Measurements from ENCODE around the gene CSH2. TPM values are rescaled to one million over a fixed set of nuclear protein-coding genes. Genes with fewer than 3 reads are reported as not detected.
"Not testable (repeated sequence)": the region's sequence is repeated elsewhere in the genome, so short reads cannot be mapped to it uniquely, and the experiment has no call there.

Gene CSH2
- total RNA-seq, 1 donor from 2014 or later: not detected

- Mint-ChIP-seq H3K27me3 (ENCODE audit: insufficient read depth, low read depth) (peaks cover 13% of the 10 kb centered on the region), H3K36me3 (no peaks in the 10 kb centered on the region), H3K27ac (no peak overlapping the region), H3K4me1 (peaks cover 11% of the 10 kb centered on the region), H3K4me3 (no peak overlapping the region), H3K9me3 (no peaks in the 10 kb centered on the region)
- Histone ChIP-seq H3K36me3 (no peaks in the 10 kb centered on the region), H3K4me3 (no peak overlapping the region), H4K20me1 (ENCODE audit: low read depth) (no peaks in the 10 kb centered on the region), H3K4me2 (peak overlapping the region; percentile 49), H3K9ac (no peak overlapping the region), H3F3A (ENCODE audit: low read depth) (peaks cover 6% of the 10 kb centered on the region), H3K79me2 (ENCODE audit: low read depth) (no peaks in the 10 kb centered on the region), H3K27me3 (peaks cover 4% of the 10 kb centered on the region), H3K27ac (no peak overlapping the region), H3K4me1 (no peaks in the 10 kb centered on the region), H3K9me3 (ENCODE audit: low read depth) (no peaks in the 10 kb centered on the region), H2AFZ (replicated peaks) (peak overlapping the region; percentile 85)
- TF ChIP-seq EZH2 (IDR thresholded peaks at IDR 0.05): no peak
- TF ChIP-seq CTCF (IDR thresholded peaks at IDR 0.05): peak; percentile 40
- DNase-seq (ENCODE audit: low spot score): peak; percentile 62
Measured at GRCh38 chr17:63918305-63918704, 44.8 kb upstream of the CSH2 start.

GRCh38 chr17:63917646-63918045 is 44.2 kb upstream of the CSH2 start:
- Mint-ChIP-seq H3K27ac (no peak overlapping the region), H3K36me3 (no peaks in the 10 kb centered on the region)

GRCh38 chr17:63917206-63917605 is 43.7 kb upstream of the CSH2 start:
- H3K4me1 Mint-ChIP-seq; H4K20me1 ChIP-seq (ENCODE audit: low read depth); H3K9ac ChIP-seq; H3K27me3 ChIP-seq; H3K36me3 Mint-ChIP-seq; H3F3A ChIP-seq (ENCODE audit: low read depth); H3K9me3 ChIP-seq (ENCODE audit: low read depth); H3K79me2 ChIP-seq (ENCODE audit: low read depth); H3K4me1 ChIP-seq; H3K4me3 Mint-ChIP-seq; H3K27ac Mint-ChIP-seq; H3K27ac ChIP-seq; H3K9me3 Mint-ChIP-seq; H3K4me2 ChIP-seq; H3K4me3 ChIP-seq; DNase-seq (ENCODE audit: low spot score); H3K36me3 ChIP-seq: not testable (repeated sequence)
- H3K27me3 Mint-ChIP-seq (ENCODE audit: insufficient read depth, low read depth): peaks cover 12% of the 10 kb centered on the region
- H2AFZ ChIP-seq (replicated peaks): peak overlapping the region; percentile 85

More at GRCh38 chr17:63917646-63918045, 44.2 kb upstream of the CSH2 start:
- no peak for DNase-seq (ENCODE audit: low spot score)
- Mint-ChIP-seq H3K27me3 (ENCODE audit: insufficient read depth, low read depth) (peaks cover 13% of the 10 kb centered on the region), H3K9me3 (no peaks in the 10 kb centered on the region), H3K4me3 (no peak overlapping the region), H3K4me1 (peaks cover 11% of the 10 kb centered on the region)
- TF ChIP-seq CTCF (IDR thresholded peaks at IDR 0.05): no peak
- no peak for TF ChIP-seq EZH2 (IDR thresholded peaks at IDR 0.05)
- TF ChIP-seq EZH2phosphoT487 (IDR thresholded peaks at IDR 0.05): no peak
- Histone ChIP-seq H3K4me3 (no peak overlapping the region), H3K9ac (no peak overlapping the region), H2AFZ (replicated peaks) (peak overlapping the region; percentile 85), H4K20me1 (ENCODE audit: low read depth) (no peaks in the 10 kb centered on the region), H3K79me2 (ENCODE audit: low read depth) (no peaks in the 10 kb centered on the region), H3K36me3 (no peaks in the 10 kb centered on the region), H3F3A (ENCODE audit: low read depth) (peaks cover 6% of the 10 kb centered on the region), H3K27ac (no peak overlapping the region), H3K9me3 (ENCODE audit: low read depth) (no peaks in the 10 kb centered on the region), H3K27me3 (peaks cover 4% of the 10 kb centered on the region), H3K4me1 (no peaks in the 10 kb centered on the region), H3K4me2 (peak overlapping the region; percentile 49)

GRCh38 chr17:63916566-63917185 is 43.2 kb upstream of the CSH2 start:
- Histone ChIP-seq H3K27me3 (peaks cover 4% of the 10 kb centered on the region), H4K20me1 (ENCODE audit: low read depth) (no peaks in the 10 kb centered on the region), H3K4me3 (no peak overlapping the region), H3K36me3 (no peaks in the 10 kb centered on the region), H3K79me2 (ENCODE audit: low read depth) (no peaks in the 10 kb centered on the region), H2AFZ (replicated peaks) (no peak overlapping the region), H3K4me1 (no peaks in the 10 kb centered on the region), H3K27ac (no peak overlapping the region), H3K9ac (no peak overlapping the region), H3K4me2 (no peak overlapping the region), H3K9me3 (ENCODE audit: low read depth) (no peaks in the 10 kb centered on the region), H3F3A (ENCODE audit: low read depth) (peaks cover 6% of the 10 kb centered on the region)
- H3K36me3 Mint-ChIP-seq: no peaks in the 10 kb centered on the region
- H3K27me3 Mint-ChIP-seq (ENCODE audit: insufficient read depth, low read depth): peaks cover 10% of the 10 kb centered on the region
- no peak overlapping the region for H3K4me3 Mint-ChIP-seq
- H3K9me3 Mint-ChIP-seq: no peaks in the 10 kb centered on the region
- TF ChIP-seq CTCF (IDR thresholded peaks at IDR 0.05): no peak
- DNase-seq (ENCODE audit: low spot score): no peak
- no peak overlapping the region for H3K27ac Mint-ChIP-seq
- H3K4me1 Mint-ChIP-seq: peaks cover 9% of the 10 kb centered on the region

GRCh38 chr17:63915753-63916152 is 42.3 kb upstream of the CSH2 start:
- not testable (repeated sequence) for H3K9me3 Mint-ChIP-seq; H3K27ac Mint-ChIP-seq; H3K27me3 ChIP-seq; H3K4me3 ChIP-seq; H3K79me2 ChIP-seq (ENCODE audit: low read depth); H3K36me3 Mint-ChIP-seq; H3K27ac ChIP-seq; H3F3A ChIP-seq (ENCODE audit: low read depth); DNase-seq (ENCODE audit: low spot score); H3K27me3 Mint-ChIP-seq (ENCODE audit: insufficient read depth, low read depth); H2AFZ ChIP-seq (replicated peaks); H3K4me1 ChIP-seq; H3K36me3 ChIP-seq; H3K9me3 ChIP-seq (ENCODE audit: low read depth); H3K9ac ChIP-seq; H3K4me3 Mint-ChIP-seq; H4K20me1 ChIP-seq (ENCODE audit: low read depth); H3K4me1 Mint-ChIP-seq; H3K4me2 ChIP-seq

All from neural progenitor cell (in vitro differentiated cells).